SK-N-SH treated with all-trans-retinoic acid at 6 μM for 48 hours (cell line): Measurements from ENCODE around the gene LRRC4C.

ENCODE experiments used
- ATAC-seq: fragments of 200-7000 bp; cut with Tn5 transposase; 3 replicates; pipeline ENCODE4 v1.9.1; 2020; ENCODE audit warnings: mild to moderate bottlenecking, moderate library complexity
- ARNTL ChIP-seq: fragments of 450-650 bp; formaldehyde crosslinking; IDR thresholded peaks from 2 replicates; pipeline ENCODE4 v1.5.0; 2020; ENCODE audit warnings: low read depth, mild to moderate bottlenecking, moderate library complexity, borderline replicate concordance
- BACH2 ChIP-seq: fragments of 250-450 bp; sonication (Bioruptor Pico); IDR thresholded peaks from 2 replicates; pipeline ENCODE4 v1.9.0; 2021; ENCODE audit warnings: mild to moderate bottlenecking, borderline replicate concordance
- CSDC2 ChIP-seq: fragments of 250-450 bp; sonication (Bioruptor Pico); IDR thresholded peaks from 2 replicates; pipeline ENCODE4 v1.5.0; 2020; ENCODE audit warnings: mild to moderate bottlenecking, moderate library complexity
- ESRRG ChIP-seq: fragments of 250-450 bp; sonication (Bioruptor Pico); IDR thresholded peaks from 2 replicates; pipeline ENCODE4 v1.6.1; 2021; ENCODE audit warnings: mild to moderate bottlenecking
- GLIS3 ChIP-seq: fragments of 250-450 bp; sonication (Bioruptor Pico); IDR thresholded peaks from 2 replicates; pipeline ENCODE4 v1.5.0; 2020; ENCODE audit warnings: mild to moderate bottlenecking, moderate library complexity
- ISL1 ChIP-seq: fragments of 250-450 bp; sonication (Bioruptor Pico); IDR thresholded peaks from 2 replicates; pipeline ENCODE4 v2.1.2; 2022; ENCODE audit warnings: mild to moderate bottlenecking, moderate library complexity
- OSR1 ChIP-seq: fragments of 250-450 bp; sonication (Bioruptor Pico); IDR thresholded peaks from 2 replicates; pipeline ENCODE4 v1.8.0; 2022; ENCODE audit warnings: moderate library complexity, mild to moderate bottlenecking, inconsistent platforms
- PPARA ChIP-seq: fragments of 250-450 bp; sonication (Bioruptor Pico); IDR thresholded peaks from 2 replicates; pipeline ENCODE4 v1.5.0; 2020; ENCODE audit warnings: mild to moderate bottlenecking, borderline replicate concordance
- RARB ChIP-seq: fragments of 250-450 bp; sonication (Bioruptor Pico); IDR thresholded peaks from 2 replicates; pipeline ENCODE4 v1.8.0; 2021; ENCODE audit warnings: mild to moderate bottlenecking, moderate library complexity
- TCF4 ChIP-seq: fragments of 250-450 bp; sonication (Bioruptor Pico); IDR thresholded peaks from 2 replicates; pipeline ENCODE4 v1.8.0; 2021; ENCODE audit warnings: mild to moderate bottlenecking, moderate library complexity, borderline replicate concordance
- TOX ChIP-seq: fragments of 250-450 bp; sonication (Bioruptor Pico); IDR thresholded peaks from 2 replicates; pipeline ENCODE4 v1.8.0; 2021; ENCODE audit warnings: mild to moderate bottlenecking, moderate library complexity, borderline replicate concordance
- ZC3H10 ChIP-seq: fragments of 250-450 bp; sonication (Bioruptor Pico); IDR thresholded peaks from 2 replicates; pipeline ENCODE4 v1.5.1; 2021; ENCODE audit warnings: mild to moderate bottlenecking, moderate library complexity
- ZFP3 ChIP-seq: fragments of 250-450 bp; sonication (Bioruptor Pico); IDR thresholded peaks from 2 replicates; pipeline ENCODE4 v1.5.0; 2020; ENCODE audit warnings: mild to moderate bottlenecking, moderate library complexity
- ZFP30 ChIP-seq: fragments of 450-650 bp; formaldehyde crosslinking; IDR thresholded peaks from 2 replicates; pipeline ENCODE4 v1.5.0; 2022; ENCODE audit warnings: mild to moderate bottlenecking, moderate library complexity
- ZNF565 ChIP-seq: fragments of 450-650 bp; formaldehyde crosslinking; conservative IDR thresholded peaks from 2 replicates; pipeline ENCODE4 v1.5.0; 2020; ENCODE audit warnings: low read depth, mild to moderate bottlenecking, moderate library complexity
- ZNF70 ChIP-seq: fragments of 450-650 bp; formaldehyde crosslinking; IDR thresholded peaks from 2 replicates; pipeline ENCODE4 v1.5.0; 2020; ENCODE audit warnings: mild to moderate bottlenecking, moderate library complexity
- ZNF8 ChIP-seq: fragments of 450-650 bp; formaldehyde crosslinking; IDR thresholded peaks from 2 replicates; pipeline ENCODE4 v1.5.0; 2020; ENCODE audit warnings: mild to moderate bottlenecking, moderate library complexity
- TF ChIP-seq, protein P1 (sequence below): fragments of 250-450 bp; sonication (Bioruptor Pico); IDR thresholded peaks from 2 replicates; pipeline ENCODE4 v1.5.0; 2020; ENCODE audit warnings: mild to moderate bottlenecking, moderate library complexity
- TF ChIP-seq, protein P2 (sequence below): fragments of 250-450 bp; sonication (Bioruptor Pico); IDR thresholded peaks from 2 replicates; pipeline ENCODE4 v1.5.1; 2020; ENCODE audit warnings: low read depth, mild to moderate bottlenecking, moderate library complexity
- TF ChIP-seq, protein P3 (sequence below): fragments of 250-450 bp; sonication (Bioruptor Pico); IDR thresholded peaks from 2 replicates; pipeline ENCODE4 v1.8.0; 2021; ENCODE audit warnings: low read depth, mild to moderate bottlenecking, moderate library complexity, borderline replicate concordance
- TF ChIP-seq, protein P4 (sequence below): fragments of 250-450 bp; sonication (Bioruptor Pico); IDR thresholded peaks from 2 replicates; pipeline ENCODE4 v1.8.0; 2020; ENCODE audit warnings: mild to moderate bottlenecking, moderate library complexity, borderline replicate concordance

LRRC4C gene

DNA sequence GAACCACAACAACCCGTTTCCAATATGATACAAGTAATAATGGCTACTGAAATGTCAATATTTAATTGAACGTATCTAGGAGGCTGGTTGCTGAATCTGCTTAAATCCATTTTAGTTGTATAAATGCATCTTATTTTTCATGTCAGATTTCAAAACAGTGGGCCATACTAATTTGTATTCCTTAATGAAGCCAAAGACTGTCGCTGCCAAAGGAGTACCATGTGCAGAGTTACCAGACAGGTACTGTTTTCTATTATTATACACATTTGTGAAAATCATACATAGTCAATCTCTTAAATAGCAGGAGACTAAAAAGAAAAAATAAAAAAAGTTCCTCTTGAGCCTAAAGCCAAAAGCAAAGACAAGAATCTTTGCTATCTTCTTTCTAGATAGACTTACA lies 632.3 kb downstream of the LRRC4C start:
- no peak for ATAC-seq
- TF ChIP-seq TCF4 (CRISPR knock-in tag) (no peak), ZFP3 (CRISPR knock-in tag) (no peak), RARB (CRISPR knock-in tag) (no peak), ESRRG (CRISPR knock-in tag) (no peak), ZC3H10 (CRISPR knock-in tag) (no peak), ARNTL (CRISPR knock-in tag) (no peak), PPARA (no peak), TOX (no peak), CSDC2 (CRISPR knock-in tag) (no peak), ZNF8 (no peak), ZNF70 (CRISPR knock-in tag) (no peak), OSR1 (no peak), ZFP30 (no peak), BACH2 (CRISPR knock-in tag) (no peak), GLIS3 (CRISPR knock-in tag) (no peak), ZNF565 (CRISPR knock-in tag) (no peak)
- TF ChIP-seq, protein P1, sequence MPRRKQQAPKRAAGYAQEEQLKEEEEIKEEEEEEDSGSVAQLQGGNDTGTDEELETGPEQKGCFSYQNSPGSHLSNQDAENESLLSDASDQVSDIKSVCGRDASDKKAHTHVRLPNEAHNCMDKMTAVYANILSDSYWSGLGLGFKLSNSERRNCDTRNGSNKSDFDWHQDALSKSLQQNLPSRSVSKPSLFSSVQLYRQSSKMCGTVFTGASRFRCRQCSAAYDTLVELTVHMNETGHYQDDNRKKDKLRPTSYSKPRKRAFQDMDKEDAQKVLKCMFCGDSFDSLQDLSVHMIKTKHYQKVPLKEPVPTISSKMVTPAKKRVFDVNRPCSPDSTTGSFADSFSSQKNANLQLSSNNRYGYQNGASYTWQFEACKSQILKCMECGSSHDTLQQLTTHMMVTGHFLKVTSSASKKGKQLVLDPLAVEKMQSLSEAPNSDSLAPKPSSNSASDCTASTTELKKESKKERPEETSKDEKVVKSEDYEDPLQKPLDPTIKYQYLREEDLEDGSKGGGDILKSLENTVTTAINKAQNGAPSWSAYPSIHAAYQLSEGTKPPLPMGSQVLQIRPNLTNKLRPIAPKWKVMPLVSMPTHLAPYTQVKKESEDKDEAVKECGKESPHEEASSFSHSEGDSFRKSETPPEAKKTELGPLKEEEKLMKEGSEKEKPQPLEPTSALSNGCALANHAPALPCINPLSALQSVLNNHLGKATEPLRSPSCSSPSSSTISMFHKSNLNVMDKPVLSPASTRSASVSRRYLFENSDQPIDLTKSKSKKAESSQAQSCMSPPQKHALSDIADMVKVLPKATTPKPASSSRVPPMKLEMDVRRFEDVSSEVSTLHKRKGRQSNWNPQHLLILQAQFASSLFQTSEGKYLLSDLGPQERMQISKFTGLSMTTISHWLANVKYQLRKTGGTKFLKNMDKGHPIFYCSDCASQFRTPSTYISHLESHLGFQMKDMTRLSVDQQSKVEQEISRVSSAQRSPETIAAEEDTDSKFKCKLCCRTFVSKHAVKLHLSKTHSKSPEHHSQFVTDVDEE (CRISPR knock-in tag), result no peak
- TF ChIP-seq, protein P2, sequence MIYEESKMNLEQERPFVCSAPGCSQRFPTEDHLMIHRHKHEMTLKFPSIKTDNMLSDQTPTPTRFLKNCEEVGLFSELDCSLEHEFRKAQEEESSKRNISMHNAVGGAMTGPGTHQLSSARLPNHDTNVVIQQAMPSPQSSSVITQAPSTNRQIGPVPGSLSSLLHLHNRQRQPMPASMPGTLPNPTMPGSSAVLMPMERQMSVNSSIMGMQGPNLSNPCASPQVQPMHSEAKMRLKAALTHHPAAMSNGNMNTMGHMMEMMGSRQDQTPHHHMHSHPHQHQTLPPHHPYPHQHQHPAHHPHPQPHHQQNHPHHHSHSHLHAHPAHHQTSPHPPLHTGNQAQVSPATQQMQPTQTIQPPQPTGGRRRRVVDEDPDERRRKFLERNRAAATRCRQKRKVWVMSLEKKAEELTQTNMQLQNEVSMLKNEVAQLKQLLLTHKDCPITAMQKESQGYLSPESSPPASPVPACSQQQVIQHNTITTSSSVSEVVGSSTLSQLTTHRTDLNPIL (CRISPR knock-in tag), result no peak
- TF ChIP-seq, protein P3, sequence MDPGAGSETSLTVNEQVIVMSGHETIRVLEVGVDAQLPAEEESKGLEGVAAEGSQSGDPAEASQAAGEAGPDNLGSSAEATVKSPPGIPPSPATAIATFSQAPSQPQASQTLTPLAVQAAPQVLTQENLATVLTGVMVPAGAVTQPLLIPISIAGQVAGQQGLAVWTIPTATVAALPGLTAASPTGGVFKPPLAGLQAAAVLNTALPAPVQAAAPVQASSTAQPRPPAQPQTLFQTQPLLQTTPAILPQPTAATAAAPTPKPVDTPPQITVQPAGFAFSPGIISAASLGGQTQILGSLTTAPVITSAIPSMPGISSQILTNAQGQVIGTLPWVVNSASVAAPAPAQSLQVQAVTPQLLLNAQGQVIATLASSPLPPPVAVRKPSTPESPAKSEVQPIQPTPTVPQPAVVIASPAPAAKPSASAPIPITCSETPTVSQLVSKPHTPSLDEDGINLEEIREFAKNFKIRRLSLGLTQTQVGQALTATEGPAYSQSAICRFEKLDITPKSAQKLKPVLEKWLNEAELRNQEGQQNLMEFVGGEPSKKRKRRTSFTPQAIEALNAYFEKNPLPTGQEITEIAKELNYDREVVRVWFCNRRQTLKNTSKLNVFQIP, result no peak
- TF ChIP-seq, protein P4, sequence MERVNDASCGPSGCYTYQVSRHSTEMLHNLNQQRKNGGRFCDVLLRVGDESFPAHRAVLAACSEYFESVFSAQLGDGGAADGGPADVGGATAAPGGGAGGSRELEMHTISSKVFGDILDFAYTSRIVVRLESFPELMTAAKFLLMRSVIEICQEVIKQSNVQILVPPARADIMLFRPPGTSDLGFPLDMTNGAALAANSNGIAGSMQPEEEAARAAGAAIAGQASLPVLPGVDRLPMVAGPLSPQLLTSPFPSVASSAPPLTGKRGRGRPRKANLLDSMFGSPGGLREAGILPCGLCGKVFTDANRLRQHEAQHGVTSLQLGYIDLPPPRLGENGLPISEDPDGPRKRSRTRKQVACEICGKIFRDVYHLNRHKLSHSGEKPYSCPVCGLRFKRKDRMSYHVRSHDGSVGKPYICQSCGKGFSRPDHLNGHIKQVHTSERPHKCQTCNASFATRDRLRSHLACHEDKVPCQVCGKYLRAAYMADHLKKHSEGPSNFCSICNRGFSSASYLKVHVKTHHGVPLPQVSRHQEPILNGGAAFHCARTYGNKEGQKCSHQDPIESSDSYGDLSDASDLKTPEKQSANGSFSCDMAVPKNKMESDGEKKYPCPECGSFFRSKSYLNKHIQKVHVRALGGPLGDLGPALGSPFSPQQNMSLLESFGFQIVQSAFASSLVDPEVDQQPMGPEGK (CRISPR knock-in tag), result no peak

DNA sequence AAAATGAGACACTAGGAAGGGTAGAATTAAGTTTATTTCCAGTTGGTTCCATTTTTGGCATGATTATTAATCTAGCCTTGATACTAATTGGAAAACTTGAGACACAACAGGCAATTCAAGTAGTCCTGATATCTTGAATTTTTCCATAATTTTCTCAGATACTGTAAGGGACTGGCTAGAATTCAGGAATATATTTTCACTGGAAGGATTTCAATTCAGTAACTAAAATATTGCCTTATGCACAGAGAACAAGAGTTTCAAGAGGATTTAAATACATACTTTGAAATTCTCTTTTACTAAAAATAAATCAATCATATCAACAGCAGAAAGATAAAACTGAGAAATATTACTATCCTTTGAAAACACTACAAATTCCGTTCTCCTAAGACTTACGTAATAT lies 632.9 kb downstream of the LRRC4C start:
- TF ChIP-seq BACH2 (CRISPR knock-in tag), result no peak
- TF ChIP-seq, protein P2 (CRISPR knock-in tag), result no peak
- TF ChIP-seq GLIS3 (CRISPR knock-in tag), result no peak
- no peak for TF ChIP-seq ISL1 (CRISPR knock-in tag)
- no peak for TF ChIP-seq ZFP30
- TF ChIP-seq, protein P4 (CRISPR knock-in tag), result no peak
- no peak for TF ChIP-seq ZFP3 (CRISPR knock-in tag)
- TF ChIP-seq, all 23 proteins: peak for 0
- ATAC-seq, result no peak
